ENCODE results near the gene ATP5PD. TPM values are rescaled to one million over a fixed set of nuclear protein-coding genes. Genes with fewer than 3 reads are reported as not detected.

ATP5PD gene
- total and polyA plus RNA-seq, 2 of the 13 experiments (the other 11 are each of a cell fraction or from before 2014, with no cell fraction given): 158 to 428 TPM

DNA sequence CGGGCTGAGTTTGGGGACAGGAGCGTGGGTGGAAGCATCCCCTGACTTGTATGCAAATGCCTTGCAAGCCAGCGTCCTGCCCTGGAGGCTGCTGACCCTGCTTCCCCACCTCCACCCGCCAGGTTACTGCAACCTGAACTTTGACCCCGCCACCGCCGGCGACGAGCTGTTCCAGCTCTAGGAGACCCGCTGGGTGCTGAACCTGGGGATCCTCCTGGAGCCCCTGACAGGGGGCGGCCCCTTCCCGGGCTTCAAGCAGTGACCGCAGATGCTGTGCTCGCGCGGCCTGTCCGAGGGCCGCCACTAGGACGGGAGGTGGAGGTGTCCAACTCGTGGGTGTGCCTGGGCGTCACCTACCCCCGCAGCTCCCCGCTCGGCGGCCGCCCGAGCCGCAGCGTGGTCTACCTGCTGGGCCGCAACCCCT lies 30.3 kb upstream of the ATP5PD start (continued):
- TF ChIP-seq HNF1A (IDR thresholded peaks at IDR 0.05; ENCODE audit: low read depth) (no peak), HNF1A (CRISPR knock-in tag; IDR thresholded peaks at IDR 0.05; ENCODE audit: borderline replicate concordance) (peak; percentile 38; the same call in 1 of the 2 replicates), MZF1 (CRISPR knock-in tag; IDR thresholded peaks at IDR 0.05; ENCODE audit: borderline replicate concordance) (no peak), ZNF12 (CRISPR knock-in tag; IDR thresholded peaks at IDR 0.05) (no peak), CSRNP1 (CRISPR knock-in tag; IDR thresholded peaks at IDR 0.05) (peak; percentile 80; the same call in 1 of the 2 replicates), ZNF329 (CRISPR knock-in tag; IDR thresholded peaks at IDR 0.05; ENCODE audit: low read depth) (no peak), ZFP91 (CRISPR knock-in tag; IDR thresholded peaks at IDR 0.05; ENCODE audit: borderline replicate concordance) (0 out of 2 replicates have a peak, but pooled peaks have one; percentile 50), ZNF121 (CRISPR knock-in tag; IDR thresholded peaks at IDR 0.05) (no peak), SOX6 (IDR thresholded peaks at IDR 0.05) (no peak), SOX6 (CRISPR knock-in tag; IDR thresholded peaks at IDR 0.05) (peak; percentile 64), MEIS2 (CRISPR knock-in tag; IDR thresholded peaks at IDR 0.05) (no peak), ZNF383 (CRISPR knock-in tag; IDR thresholded peaks at IDR 0.05; ENCODE audit: borderline replicate concordance) (no peak)
- TF ChIP-seq, protein P1, sequence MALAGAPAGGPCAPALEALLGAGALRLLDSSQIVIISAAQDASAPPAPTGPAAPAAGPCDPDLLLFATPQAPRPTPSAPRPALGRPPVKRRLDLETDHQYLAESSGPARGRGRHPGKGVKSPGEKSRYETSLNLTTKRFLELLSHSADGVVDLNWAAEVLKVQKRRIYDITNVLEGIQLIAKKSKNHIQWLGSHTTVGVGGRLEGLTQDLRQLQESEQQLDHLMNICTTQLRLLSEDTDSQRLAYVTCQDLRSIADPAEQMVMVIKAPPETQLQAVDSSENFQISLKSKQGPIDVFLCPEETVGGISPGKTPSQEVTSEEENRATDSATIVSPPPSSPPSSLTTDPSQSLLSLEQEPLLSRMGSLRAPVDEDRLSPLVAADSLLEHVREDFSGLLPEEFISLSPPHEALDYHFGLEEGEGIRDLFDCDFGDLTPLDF (CRISPR knock-in tag; IDR thresholded peaks at IDR 0.05): no peak
- TF ChIP-seq, protein P2, sequence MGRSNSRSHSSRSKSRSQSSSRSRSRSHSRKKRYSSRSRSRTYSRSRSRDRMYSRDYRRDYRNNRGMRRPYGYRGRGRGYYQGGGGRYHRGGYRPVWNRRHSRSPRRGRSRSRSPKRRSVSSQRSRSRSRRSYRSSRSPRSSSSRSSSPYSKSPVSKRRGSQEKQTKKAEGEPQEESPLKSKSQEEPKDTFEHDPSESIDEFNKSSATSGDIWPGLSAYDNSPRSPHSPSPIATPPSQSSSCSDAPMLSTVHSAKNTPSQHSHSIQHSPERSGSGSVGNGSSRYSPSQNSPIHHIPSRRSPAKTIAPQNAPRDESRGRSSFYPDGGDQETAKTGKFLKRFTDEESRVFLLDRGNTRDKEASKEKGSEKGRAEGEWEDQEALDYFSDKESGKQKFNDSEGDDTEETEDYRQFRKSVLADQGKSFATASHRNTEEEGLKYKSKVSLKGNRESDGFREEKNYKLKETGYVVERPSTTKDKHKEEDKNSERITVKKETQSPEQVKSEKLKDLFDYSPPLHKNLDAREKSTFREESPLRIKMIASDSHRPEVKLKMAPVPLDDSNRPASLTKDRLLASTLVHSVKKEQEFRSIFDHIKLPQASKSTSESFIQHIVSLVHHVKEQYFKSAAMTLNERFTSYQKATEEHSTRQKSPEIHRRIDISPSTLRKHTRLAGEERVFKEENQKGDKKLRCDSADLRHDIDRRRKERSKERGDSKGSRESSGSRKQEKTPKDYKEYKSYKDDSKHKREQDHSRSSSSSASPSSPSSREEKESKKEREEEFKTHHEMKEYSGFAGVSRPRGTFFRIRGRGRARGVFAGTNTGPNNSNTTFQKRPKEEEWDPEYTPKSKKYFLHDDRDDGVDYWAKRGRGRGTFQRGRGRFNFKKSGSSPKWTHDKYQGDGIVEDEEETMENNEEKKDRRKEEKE (IDR thresholded peaks at IDR 0.05): no peak
- TF ChIP-seq, protein P3, sequence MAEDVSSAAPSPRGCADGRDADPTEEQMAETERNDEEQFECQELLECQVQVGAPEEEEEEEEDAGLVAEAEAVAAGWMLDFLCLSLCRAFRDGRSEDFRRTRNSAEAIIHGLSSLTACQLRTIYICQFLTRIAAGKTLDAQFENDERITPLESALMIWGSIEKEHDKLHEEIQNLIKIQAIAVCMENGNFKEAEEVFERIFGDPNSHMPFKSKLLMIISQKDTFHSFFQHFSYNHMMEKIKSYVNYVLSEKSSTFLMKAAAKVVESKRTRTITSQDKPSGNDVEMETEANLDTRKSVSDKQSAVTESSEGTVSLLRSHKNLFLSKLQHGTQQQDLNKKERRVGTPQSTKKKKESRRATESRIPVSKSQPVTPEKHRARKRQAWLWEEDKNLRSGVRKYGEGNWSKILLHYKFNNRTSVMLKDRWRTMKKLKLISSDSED (CRISPR knock-in tag; IDR thresholded peaks at IDR 0.05): no peak
- TF ChIP-seq, protein P4, sequence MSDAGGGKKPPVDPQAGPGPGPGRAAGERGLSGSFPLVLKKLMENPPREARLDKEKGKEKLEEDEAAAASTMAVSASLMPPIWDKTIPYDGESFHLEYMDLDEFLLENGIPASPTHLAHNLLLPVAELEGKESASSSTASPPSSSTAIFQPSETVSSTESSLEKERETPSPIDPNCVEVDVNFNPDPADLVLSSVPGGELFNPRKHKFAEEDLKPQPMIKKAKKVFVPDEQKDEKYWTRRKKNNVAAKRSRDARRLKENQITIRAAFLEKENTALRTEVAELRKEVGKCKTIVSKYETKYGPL (CRISPR knock-in tag; IDR thresholded peaks at IDR 0.05): no peak
